Stimulated activated CD4-positive, alpha-beta T cell treated with anti-CD3 and anti-CD28 coated beads, TNF-alpha, amount 100 ng/mL, for 48 hours (primary cell): ENCODE measurements around the gene ADAMTSL1.
"Not testable (repeated sequence)": the region's sequence is repeated elsewhere in the genome, so short reads cannot be mapped to it uniquely, and the experiment has no call there.

Experiments
- DNase-seq, 3 donors: peaks; one replicate each; pipeline ENCODE4 v3.0.0-alpha.2; 2020; ENCODE audit warnings: low read depth in 3 of 3

Gene ADAMTSL1

GRCh38 chr9:18861609-18862544 lies 387.9 kb downstream of the ADAMTSL1 start:
- DNase-seq, result no peak

GRCh38 chr9:18863791-18864190 lies 389.8 kb downstream of the ADAMTSL1 start:
- DNase-seq, result no peak

- no peak for DNase-seq
Observed at GRCh38 chr9:18864516-18864915, 390.6 kb downstream of the ADAMTSL1 start.

GRCh38 chr9:18865542-18865941 lies 391.6 kb downstream of the ADAMTSL1 start:
- no peak for DNase-seq

GRCh38 chr9:18866121-18866831 lies 392.3 kb downstream of the ADAMTSL1 start:
- no peak for DNase-seq

- DNase-seq, result no peak
Observed at GRCh38 chr9:18869725-18870124, 395.8 kb downstream of the ADAMTSL1 start.

GRCh38 chr9:18874069-18874468 lies 400.1 kb downstream of the ADAMTSL1 start:
- no peak for DNase-seq

- DNase-seq, result not testable (repeated sequence)
Observed at GRCh38 chr9:18874990-18875389, 401.0 kb downstream of the ADAMTSL1 start.

GRCh38 chr9:18877984-18878383 lies 404.0 kb downstream of the ADAMTSL1 start:
- DNase-seq, result no peak

- DNase-seq, result no peak
Observed at GRCh38 chr9:18881758-18882157, 407.8 kb downstream of the ADAMTSL1 start.

- DNase-seq, result no peak
Observed at GRCh38 chr9:18887546-18887945, 413.6 kb downstream of the ADAMTSL1 start.

- no peak for DNase-seq
Observed at GRCh38 chr9:18888290-18888689, 414.3 kb downstream of the ADAMTSL1 start.

GRCh38 chr9:18889550-18889949 lies 415.6 kb downstream of the ADAMTSL1 start:
- DNase-seq, result no peak

GRCh38 chr9:18890372-18890771 lies 416.4 kb downstream of the ADAMTSL1 start:
- no peak for DNase-seq

- DNase-seq, result no peak
Observed at GRCh38 chr9:18891946-18892670, 418.2 kb downstream of the ADAMTSL1 start.

GRCh38 chr9:18893046-18893445 lies 419.1 kb downstream of the ADAMTSL1 start:
- no peak for DNase-seq

- no peak for DNase-seq
Observed at GRCh38 chr9:18893491-18893890, 419.5 kb downstream of the ADAMTSL1 start.

GRCh38 chr9:18896004-18896403 lies 422.1 kb downstream of the ADAMTSL1 start:
- DNase-seq, result no peak

- no peak for DNase-seq
Observed at GRCh38 chr9:18896531-18897179, 422.7 kb downstream of the ADAMTSL1 start.

- DNase-seq, result no peak
Observed at GRCh38 chr9:18903450-18903849, 429.5 kb downstream of the ADAMTSL1 start.

GRCh38 chr9:18905028-18905882 lies 431.3 kb downstream of the ADAMTSL1 start:
- DNase-seq, result no peak
